Stomach (tissue), 9 donors: ENCODE results near the gene FAM163B. TPM values are rescaled to one million over a fixed set of nuclear protein-coding genes. Genes with fewer than 3 reads are reported as not detected.

Experiments
- DNase-seq, 2 donors: peaks; one replicate each; pipeline versions ENCODE4 v3.0.0 to v3.0.0-alpha.2; 2013 to 2019
- H3K27ac ChIP-seq, 5 donors: fragments of 200-600 bp in 4 of 5; sonication (generic) in 4 of 5; one replicate each; pipeline ENCODE4 v1.5.1; 2013 to 2019; ENCODE audit warnings: mild to moderate bottlenecking in 1 of 5, moderate library complexity in 1 of 5
- H3K27me3 ChIP-seq, 3 donors: fragments of 200-600 bp; sonication (generic); one replicate each; pipeline ENCODE4 v1.5.1; 2017 to 2019; ENCODE audit warnings: mixed run types in 1 of 3
- H3K36me3 ChIP-seq, 4 donors: fragments of 200-600 bp; sonication (generic); 1 replicate in 3 of 4; 2 replicates in 1 of 4; pipeline ENCODE4 v1.5.1; 2016 to 2019
- H3K4me1 ChIP-seq, 4 donors: fragments of 200-600 bp; sonication (generic); one replicate each; pipeline ENCODE4 v1.5.1; 2016 to 2019
- H3K4me3 ChIP-seq, 4 donors: fragments of 200-600 bp; sonication (generic) in 3 of 4; one replicate each; pipeline ENCODE4 v1.5.1; 2016 to 2019; ENCODE audit warnings: mild to moderate bottlenecking in 1 of 4
- H3K9me3 ChIP-seq, 4 donors: fragments of 200-600 bp; sonication (generic); one replicate each; pipeline ENCODE4 v1.5.1; 2016 to 2019
- EP300 ChIP-seq: sonication (generic); formaldehyde crosslinking; IDR thresholded peaks from one replicate; pipeline ENCODE4 v1.6.1; 2017; ENCODE audit warnings: antibody characterized with exemption
- POLR2A ChIP-seq, 4 donors: fragments of 450-650 bp; IDR thresholded peaks; one replicate each; pipeline ENCODE4 v1.6.1; 2016; ENCODE audit warnings: antibody characterized with exemption in 4 of 4, control low read depth in 2 of 4, mild to moderate bottlenecking in 1 of 4, moderate library complexity in 1 of 4
- POLR2AphosphoS5 ChIP-seq, 3 donors: sonication (generic); formaldehyde crosslinking; IDR thresholded peaks; one replicate each; pipeline ENCODE4 v1.6.1; 2016; ENCODE audit warnings: antibody characterized with exemption in 3 of 3
- WGBS, 5 donors: extraction: QIAGEN DNeasy Blood & Tissue Kit in 3 of 5; methylation state at CpG; one replicate each; pipeline versions ENCODE4 v1.1.5 to v1.1.7; 2013 to 2018; 5-methylcytosine and 5-hydroxymethylcytosine counted together
- intact Hi-C: fragments of 100-400 bp; cut with DNase I; formaldehyde crosslinking; loops from one replicate; pipeline ENCODE4 v1.15.1; 2023; ENCODE audit warnings: low total_unique reads
- polyA plus RNA-seq, 3 donors: library from polyadenylated mRNA; stranded (reverse); fragments of 200-250 nt; gene quantifications; one replicate each; pipeline ENCODE4 v1.2.3, GENCODE V29; 2013
- total RNA-seq, 5 donors: library from RNA; depleted of rRNA; stranded (reverse); fragments of >200 nt; gene quantifications; one replicate each; pipeline versions ENCODE4 v1.1.0 to v1.2.3, GENCODE V29; 2014 to 2016
- TF ChIP-seq, protein P1 (sequence below), 7 experiments: fragments of 450-650 bp in 4 of 7; fragments of 200-600 bp in 3 of 7; sonication (generic) in 3 of 7; IDR thresholded peaks; one replicate each; pipeline ENCODE4 v1.5.1; 2016 to 2019; ENCODE audit warnings: antibody characterized with exemption in 7 of 7, control low read depth in 2 of 7, mild to moderate bottlenecking in 1 of 7
- donor health status: healthy with polysubstance abuse.
- donor health status: Bipolar disorder and iron deficiency.
- donor health status: healthy.

Gene FAM163B
- total and polyA plus RNA-seq, 8 donors = not detected

DNA sequence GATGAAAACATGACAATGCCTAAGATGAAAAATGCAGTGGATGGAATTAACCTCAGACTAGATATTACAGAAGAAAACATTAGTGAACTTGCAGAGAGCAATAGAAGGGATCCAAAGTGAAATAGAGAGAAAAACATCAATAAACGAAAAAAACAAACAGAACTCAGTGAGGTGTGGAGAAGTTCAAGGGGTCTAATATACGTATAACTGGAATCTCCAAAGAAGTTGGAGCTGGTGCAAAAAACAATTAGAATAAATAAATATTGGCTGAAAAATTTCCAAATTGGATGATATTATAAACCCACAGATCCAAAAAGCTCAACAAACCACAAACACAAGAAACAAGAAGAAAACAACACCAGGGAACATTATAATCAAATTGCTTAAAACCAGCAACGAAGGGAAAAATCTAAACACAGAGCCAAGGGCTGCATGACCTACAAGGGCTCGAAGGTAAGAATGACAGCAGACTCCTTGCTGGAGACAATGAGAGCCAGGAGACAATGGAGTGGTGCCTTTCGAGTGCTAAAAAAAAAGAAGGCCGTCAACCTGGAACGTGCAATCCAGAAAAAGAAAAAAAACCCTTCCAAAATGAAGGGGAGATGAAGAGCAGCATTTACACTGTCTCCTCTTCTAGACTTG lies 11.8 kb downstream of the FAM163B start:
- no peaks in the 10 kb centered on the region for H3K4me1 ChIP-seq
- TF ChIP-seq POLR2AphosphoS5 (IDR thresholded peaks at IDR 0.05) (no peak), EP300 (no peak), POLR2A (IDR thresholded peaks at IDR 0.05) (no peak)
- TF ChIP-seq, protein P1, sequence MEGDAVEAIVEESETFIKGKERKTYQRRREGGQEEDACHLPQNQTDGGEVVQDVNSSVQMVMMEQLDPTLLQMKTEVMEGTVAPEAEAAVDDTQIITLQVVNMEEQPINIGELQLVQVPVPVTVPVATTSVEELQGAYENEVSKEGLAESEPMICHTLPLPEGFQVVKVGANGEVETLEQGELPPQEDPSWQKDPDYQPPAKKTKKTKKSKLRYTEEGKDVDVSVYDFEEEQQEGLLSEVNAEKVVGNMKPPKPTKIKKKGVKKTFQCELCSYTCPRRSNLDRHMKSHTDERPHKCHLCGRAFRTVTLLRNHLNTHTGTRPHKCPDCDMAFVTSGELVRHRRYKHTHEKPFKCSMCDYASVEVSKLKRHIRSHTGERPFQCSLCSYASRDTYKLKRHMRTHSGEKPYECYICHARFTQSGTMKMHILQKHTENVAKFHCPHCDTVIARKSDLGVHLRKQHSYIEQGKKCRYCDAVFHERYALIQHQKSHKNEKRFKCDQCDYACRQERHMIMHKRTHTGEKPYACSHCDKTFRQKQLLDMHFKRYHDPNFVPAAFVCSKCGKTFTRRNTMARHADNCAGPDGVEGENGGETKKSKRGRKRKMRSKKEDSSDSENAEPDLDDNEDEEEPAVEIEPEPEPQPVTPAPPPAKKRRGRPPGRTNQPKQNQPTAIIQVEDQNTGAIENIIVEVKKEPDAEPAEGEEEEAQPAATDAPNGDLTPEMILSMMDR (IDR thresholded peaks at IDR 0.05) = no peak
- no peaks in the 10 kb centered on the region for H3K36me3 ChIP-seq
- H3K27me3 ChIP-seq = peaks cover 0 to 51% (median 9%) of the 10 kb centered on the region in 3 donors
- intact Hi-C loops = no loop called here
- 76 to 86% (median 78%) methylated on average over 7 of the region's 7 CpGs for WGBS, 5 donors
- H3K27ac ChIP-seq = no peak overlapping the region
- H3K4me3 ChIP-seq = no peak overlapping the region
- peaks cover 7 to 35% (median 33%) of the 10 kb centered on the region in 4 donors for H3K9me3 ChIP-seq
- no peak for DNase-seq

DNA sequence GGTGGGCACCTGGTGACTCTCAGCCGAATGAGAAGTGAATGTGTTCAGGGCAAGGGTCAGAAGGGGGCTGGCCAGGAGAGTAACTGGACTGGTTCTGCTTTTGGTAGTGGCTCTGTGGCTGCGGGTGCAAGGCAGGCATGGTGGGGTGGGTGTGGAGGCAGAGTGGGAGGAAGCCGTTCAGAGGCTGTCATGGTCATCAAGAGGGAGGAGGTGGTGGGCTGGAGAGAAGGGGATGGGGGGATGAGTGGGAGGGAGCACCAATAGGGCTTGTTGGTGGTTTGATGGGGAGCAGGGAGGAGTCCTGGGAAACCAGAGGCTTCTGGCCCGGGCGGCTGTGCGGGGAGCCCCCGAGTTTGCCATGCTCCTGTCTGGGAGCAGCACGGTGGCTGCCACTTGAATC lies 13.3 kb downstream of the FAM163B start:
- Histone ChIP-seq H3K4me1 (no peaks in the 10 kb centered on the region), H3K36me3 (no peaks in the 10 kb centered on the region), H3K4me3 (no peak overlapping the region), H3K9me3 (peaks cover 7 to 35% (median 33%) of the 10 kb centered on the region in 4 donors), H3K27ac (no peak overlapping the region), H3K27me3 (peaks cover 0 to 51% (median 4%) of the 10 kb centered on the region in 3 donors)
- 79 to 93% (median 83%) methylated on average over 8 of the region's 8 CpGs for WGBS, 5 donors
- TF ChIP-seq EP300 = no peak
- TF ChIP-seq POLR2A (IDR thresholded peaks at IDR 0.05) = no peak
- TF ChIP-seq POLR2AphosphoS5 (IDR thresholded peaks at IDR 0.05) = no peak
- TF ChIP-seq, protein P1 (IDR thresholded peaks at IDR 0.05) = no peak
- intact Hi-C loops = no loop called here
- DNase-seq = no peak

DNA sequence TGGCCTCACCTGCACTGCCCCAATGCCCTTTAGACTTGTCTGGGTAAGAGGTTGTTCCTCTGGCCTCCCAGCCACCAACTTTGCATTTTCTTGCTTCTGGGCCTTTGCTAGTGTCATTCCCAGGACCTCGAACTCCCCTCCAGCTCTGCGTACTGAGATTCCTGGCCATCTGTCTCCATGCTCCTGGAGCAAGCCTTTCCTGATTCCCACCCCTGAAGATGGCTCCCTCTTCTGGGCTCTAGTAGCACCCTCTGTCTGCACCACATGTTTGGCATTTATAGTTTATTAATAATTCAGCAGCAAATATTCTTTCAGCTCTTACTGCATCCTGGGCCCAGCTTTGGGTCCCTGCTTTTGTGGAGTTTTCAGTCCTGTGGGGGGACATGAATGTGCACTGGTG lies 14.9 kb downstream of the FAM163B start:
- Histone ChIP-seq H3K27me3 (peaks cover 0 to 60% (median 4%) of the 10 kb centered on the region in 3 donors), H3K4me3 (no peak overlapping the region), H3K9me3 (peaks cover 7 to 35% (median 33%) of the 10 kb centered on the region in 4 donors), H3K36me3 (no peaks in the 10 kb centered on the region), H3K4me1 (no peaks in the 10 kb centered on the region), H3K27ac (no peak overlapping the region)
- intact Hi-C loops = no loop called here
- 88 to 100% (median 91%) methylated on average over 2 of the region's 2 CpGs for WGBS, 5 donors
- no peak for DNase-seq
- TF ChIP-seq, protein P1 (IDR thresholded peaks at IDR 0.05) = no peak
- TF ChIP-seq POLR2A (IDR thresholded peaks at IDR 0.05) = no peak
- no peak for TF ChIP-seq EP300
- no peak for TF ChIP-seq POLR2AphosphoS5 (IDR thresholded peaks at IDR 0.05)

DNA sequence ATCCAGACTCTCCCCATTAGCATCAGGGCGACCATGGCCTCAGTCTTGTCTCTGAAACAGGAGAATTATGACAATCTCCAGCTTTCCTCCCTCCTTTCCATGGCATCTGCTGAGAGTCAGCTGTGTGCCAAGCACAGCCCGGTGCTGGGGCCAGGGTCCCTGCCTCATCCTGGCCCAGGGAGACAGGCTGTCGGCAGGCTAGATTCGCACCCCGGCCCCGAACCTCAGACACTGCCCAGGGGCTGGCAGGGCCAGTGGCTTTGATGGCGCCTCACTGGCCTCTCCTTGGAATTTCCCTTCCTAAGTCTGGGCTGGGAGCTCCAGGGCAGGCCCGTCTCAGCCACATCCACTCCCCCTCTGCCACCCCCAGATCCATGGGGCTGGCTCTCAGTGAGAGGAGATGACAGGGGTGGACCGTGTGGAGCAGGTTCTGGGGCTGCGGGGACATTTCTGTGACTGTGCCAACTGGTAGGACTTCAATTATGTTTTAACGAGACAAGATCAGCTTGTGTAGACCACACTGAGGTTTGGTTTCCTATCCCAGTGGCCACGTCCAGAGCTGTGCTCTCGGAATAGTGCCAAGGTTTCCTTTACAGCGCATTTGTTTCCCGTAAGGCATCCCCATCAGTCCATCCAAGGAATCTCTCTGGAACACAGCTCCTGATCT lies 15.5 kb downstream of the FAM163B start:
- H3K27me3 ChIP-seq = peaks cover 0 to 63% (median 4%) of the 10 kb centered on the region in 3 donors
- DNase-seq = no peak
- TF ChIP-seq POLR2AphosphoS5 (IDR thresholded peaks at IDR 0.05) (no peak), EP300 (no peak), POLR2A (IDR thresholded peaks at IDR 0.05) (no peak)
- TF ChIP-seq, protein P1 (IDR thresholded peaks at IDR 0.05) = no peak
- intact Hi-C loops = no loop called here
- no peak overlapping the region for H3K4me3 ChIP-seq
- no peak overlapping the region for H3K27ac ChIP-seq
- WGBS, 5 donors = 73 to 83% (median 76%) methylated on average over 14 to 15 of the region's 15 CpGs
- H3K4me1 ChIP-seq = no peaks in the 10 kb centered on the region
- no peaks in the 10 kb centered on the region for H3K36me3 ChIP-seq
- peaks cover 7 to 30% (median 29%) of the 10 kb centered on the region in 4 donors for H3K9me3 ChIP-seq
